SK-N-MC (cell line): Measurements from ENCODE around the gene HDGF.

Experiments
- EZH2 ChIP-seq: fragments of 200-600 bp; sonication (generic); IDR thresholded peaks from one replicate; pipeline ENCODE4 v1.6.1; 2017; ENCODE audit warnings: antibody characterized with exemption
- FOXP2 ChIP-seq: optimal IDR thresholded peaks from 2 replicates; pipeline ENCODE3; 2011; ENCODE audit warnings: mild to moderate bottlenecking, moderate library complexity; ENCODE audit not compliant: insufficient read depth; ENCODE audit errors: extremely low read length, control extremely low read depth
- POLR2AphosphoS5 ChIP-seq: IDR thresholded peaks from 2 replicates; pipeline ENCODE4 v1.6.1; 2012; ENCODE audit warnings: mild to moderate bottlenecking, low read depth, low read length, borderline replicate concordance

GRCh38 chr1:156743367-156744302 lies 7.8 kb downstream of the HDGF start:
- no peak for TF ChIP-seq POLR2AphosphoS5
- no peak for TF ChIP-seq EZH2
- no peak for TF ChIP-seq FOXP2
